Epithelial cell of proximal tubule (primary cell): ENCODE results near the gene OSBPL10. TPM values are rescaled to one million over a fixed set of nuclear protein-coding genes. Genes with fewer than 3 reads are reported as not detected.
"Not testable (repeated sequence)": the region's sequence is repeated elsewhere in the genome, so short reads cannot be mapped to it uniquely, and the experiment has no call there.

Experiments used
- DNase-seq: peaks from one replicate; pipeline ENCODE4 v3.0.0-alpha.2; 2011; ENCODE audit warnings: low read depth
- H3K4me3 ChIP-seq: 2 replicates; pipeline ENCODE4 v1.5.1; 2011; ENCODE audit warnings: low read depth, mild to moderate bottlenecking, low read length
- CTCF ChIP-seq: conservative IDR thresholded peaks from 2 replicates; pipeline ENCODE4 v1.5.1; 2012; ENCODE audit warnings: low read depth, mild to moderate bottlenecking, low read length
- total RNA-seq: library from RNA; depleted of rRNA; stranded (reverse); fragments of >200 nt; gene quantifications from 2 replicates; pipeline ENCODE4 v1.2.3, GENCODE V29; 2015

OSBPL10 gene
- total RNA-seq, 1 donor from 2014 or later = 17.5 TPM

GRCh38 chr3:32017286-32017685 lies 36.2 kb upstream of the OSBPL10 start:
- H3K4me3 ChIP-seq = no peak overlapping the region
- DNase-seq = no peak
- no peak for TF ChIP-seq CTCF

GRCh38 chr3:32015638-32016037 lies 34.6 kb upstream of the OSBPL10 start:
- not testable (repeated sequence) for H3K4me3 ChIP-seq, DNase-seq

- not testable (repeated sequence) for DNase-seq, H3K4me3 ChIP-seq
Measured at GRCh38 chr3:32010699-32011098, 29.6 kb upstream of the OSBPL10 start.

- no peak for TF ChIP-seq CTCF
- DNase-seq = no peak
- H3K4me3 ChIP-seq = no peak overlapping the region
Measured at GRCh38 chr3:32009957-32010356, 28.9 kb upstream of the OSBPL10 start.

GRCh38 chr3:32009101-32009500 lies 28.0 kb upstream of the OSBPL10 start:
- peak; percentile 6 for DNase-seq
- TF ChIP-seq CTCF = no peak
- no peak overlapping the region for H3K4me3 ChIP-seq

- no peak overlapping the region for H3K4me3 ChIP-seq
- peak; percentile 14 for TF ChIP-seq CTCF
- no peak for DNase-seq
Measured at GRCh38 chr3:32004113-32004765, 23.2 kb upstream of the OSBPL10 start.

- TF ChIP-seq CTCF = no peak
- no peak overlapping the region for H3K4me3 ChIP-seq
- DNase-seq = no peak
Measured at GRCh38 chr3:32003380-32003779, 22.3 kb upstream of the OSBPL10 start.

GRCh38 chr3:32002561-32003368 lies 21.7 kb upstream of the OSBPL10 start:
- TF ChIP-seq CTCF = no peak
- H3K4me3 ChIP-seq = no peak overlapping the region
- DNase-seq = no peak
